ENCODE data around the gene PTPRM.

The PTPRM gene

GRCh38 chr18:8359076-8359475 lies 792.0 kb downstream of the PTPRM start:
- no peak overlapping the region for H3K4me3 ChIP-seq (ENCODE audit: low read length in 2 of 2)
- no peaks in the 10 kb centered on the region for H3K36me3 ChIP-seq (ENCODE audit: control insufficient read depth in 2 of 2, insufficient read depth in 2 of 2, low read length in 2 of 2)
- H3K4me1 ChIP-seq (ENCODE audit: control insufficient read depth in 2 of 2, insufficient read depth in 2 of 2, low read length in 2 of 2) = no peaks in the 10 kb centered on the region
- H3K27me3 ChIP-seq (ENCODE audit: control insufficient read depth in 2 of 2, insufficient read depth in 2 of 2, low read length in 2 of 2) = no peaks in the 10 kb centered on the region
- no peak overlapping the region for H3K27ac ChIP-seq (ENCODE audit: low read depth in 2 of 2, low read length in 2 of 2)
- no peak overlapping the region for H3K9ac ChIP-seq (ENCODE audit: low read depth in 1 of 2, low read length in 2 of 2)
- no peaks in the 10 kb centered on the region for H3K9me3 ChIP-seq (ENCODE audit: control insufficient read depth in 2 of 2, low read length in 2 of 2)

GRCh38 chr18:8359481-8359880 lies 792.4 kb downstream of the PTPRM start:
- H3K4me1 ChIP-seq (ENCODE audit: control insufficient read depth in 2 of 2, insufficient read depth in 2 of 2, low read length in 2 of 2) = no peaks in the 10 kb centered on the region
- H3K36me3 ChIP-seq (ENCODE audit: control insufficient read depth in 2 of 2, insufficient read depth in 2 of 2, low read length in 2 of 2) = no peaks in the 10 kb centered on the region
- H3K4me3 ChIP-seq (ENCODE audit: low read length in 2 of 2) = no peak overlapping the region
- H3K27ac ChIP-seq (ENCODE audit: low read depth in 2 of 2, low read length in 2 of 2) = no peak overlapping the region
- H3K9me3 ChIP-seq (ENCODE audit: control insufficient read depth in 2 of 2, low read length in 2 of 2) = no peaks in the 10 kb centered on the region
- H3K27me3 ChIP-seq (ENCODE audit: control insufficient read depth in 2 of 2, insufficient read depth in 2 of 2, low read length in 2 of 2) = no peaks in the 10 kb centered on the region
- no peak overlapping the region for H3K9ac ChIP-seq (ENCODE audit: low read depth in 1 of 2, low read length in 2 of 2)

- no peak overlapping the region for H3K9ac ChIP-seq (ENCODE audit: low read depth in 1 of 2, low read length in 2 of 2)
- H3K4me3 ChIP-seq (ENCODE audit: low read length in 2 of 2) = no peak overlapping the region
- no peaks in the 10 kb centered on the region for H3K36me3 ChIP-seq (ENCODE audit: control insufficient read depth in 2 of 2, insufficient read depth in 2 of 2, low read length in 2 of 2)
- no peak overlapping the region for H3K27ac ChIP-seq (ENCODE audit: low read depth in 2 of 2, low read length in 2 of 2)
- H3K27me3 ChIP-seq (ENCODE audit: control insufficient read depth in 2 of 2, insufficient read depth in 2 of 2, low read length in 2 of 2) = peaks cover 0 to 3% of the 10 kb centered on the region in 2 donors
- no peaks in the 10 kb centered on the region for H3K9me3 ChIP-seq (ENCODE audit: control insufficient read depth in 2 of 2, low read length in 2 of 2)
- H3K4me1 ChIP-seq (ENCODE audit: control insufficient read depth in 2 of 2, insufficient read depth in 2 of 2, low read length in 2 of 2) = no peaks in the 10 kb centered on the region
Measured at GRCh38 chr18:8361941-8362471, 794.9 kb downstream of the PTPRM start.

DNA sequence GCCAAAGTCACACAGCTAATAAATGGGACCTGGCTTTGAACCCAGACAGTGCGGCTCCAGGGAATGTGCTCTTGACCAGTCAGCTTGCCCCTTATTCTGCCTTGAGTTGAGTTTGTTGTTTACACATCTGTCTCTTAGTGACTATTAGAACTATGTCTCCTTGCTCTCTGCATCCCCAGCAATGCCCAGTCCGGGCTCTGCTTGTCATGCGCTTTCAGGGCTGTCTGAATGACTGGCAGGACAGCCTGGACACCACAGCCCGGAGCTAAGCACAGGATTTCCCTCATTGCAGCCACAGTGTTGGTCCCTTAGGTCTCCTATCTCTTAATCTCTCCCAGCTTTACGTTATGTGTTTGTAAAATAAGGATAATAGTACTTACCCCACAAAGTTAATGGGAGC lies 795.7 kb downstream of the PTPRM start:
- H3K9ac ChIP-seq (ENCODE audit: low read depth in 1 of 2, low read length in 2 of 2) = no peak overlapping the region
- no peak overlapping the region for H3K4me3 ChIP-seq (ENCODE audit: low read length in 2 of 2)
- H3K27ac ChIP-seq (ENCODE audit: low read depth in 2 of 2, low read length in 2 of 2) = no peak overlapping the region
- no peaks in the 10 kb centered on the region for H3K4me1 ChIP-seq (ENCODE audit: control insufficient read depth in 2 of 2, insufficient read depth in 2 of 2, low read length in 2 of 2)
- H3K27me3 ChIP-seq (ENCODE audit: control insufficient read depth in 2 of 2, insufficient read depth in 2 of 2, low read length in 2 of 2) = peaks cover 0 to 3% of the 10 kb centered on the region in 2 donors
- H3K9me3 ChIP-seq (ENCODE audit: control insufficient read depth in 2 of 2, low read length in 2 of 2) = no peaks in the 10 kb centered on the region
- no peaks in the 10 kb centered on the region for H3K36me3 ChIP-seq (ENCODE audit: control insufficient read depth in 2 of 2, insufficient read depth in 2 of 2, low read length in 2 of 2)

DNA sequence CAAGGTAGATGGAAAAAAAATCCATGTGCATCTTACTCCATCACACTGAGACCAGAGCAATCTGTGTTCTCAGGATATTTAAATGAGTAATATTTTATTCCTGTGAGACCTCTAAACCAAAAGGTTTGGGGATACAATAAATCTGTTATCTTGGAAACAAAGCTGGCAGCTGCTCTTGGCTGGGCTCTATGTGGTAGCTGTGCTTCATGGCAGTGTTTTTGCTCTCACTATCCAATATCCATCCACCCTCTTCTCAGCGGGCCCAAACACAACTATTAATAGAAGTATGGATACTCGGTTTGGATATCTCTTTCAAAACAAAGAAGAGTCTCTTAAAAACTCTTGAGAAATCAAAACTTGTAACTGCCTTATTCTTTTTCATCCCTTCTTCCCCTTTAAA lies 797.3 kb downstream of the PTPRM start:
- no peak overlapping the region for H3K27ac ChIP-seq (ENCODE audit: low read depth in 2 of 2, low read length in 2 of 2)

GRCh38 chr18:8365006-8365405 lies 797.9 kb downstream of the PTPRM start:
- H3K27ac ChIP-seq (ENCODE audit: low read depth in 2 of 2, low read length in 2 of 2) = no peak overlapping the region
- no peaks in the 10 kb centered on the region for H3K4me1 ChIP-seq (ENCODE audit: control insufficient read depth in 2 of 2, insufficient read depth in 2 of 2, low read length in 2 of 2)
- H3K9ac ChIP-seq (ENCODE audit: low read depth in 1 of 2, low read length in 2 of 2) = no peak overlapping the region
- no peaks in the 10 kb centered on the region for H3K36me3 ChIP-seq (ENCODE audit: control insufficient read depth in 2 of 2, insufficient read depth in 2 of 2, low read length in 2 of 2)
- H3K9me3 ChIP-seq (ENCODE audit: control insufficient read depth in 2 of 2, low read length in 2 of 2) = no peaks in the 10 kb centered on the region
- H3K27me3 ChIP-seq (ENCODE audit: control insufficient read depth in 2 of 2, insufficient read depth in 2 of 2, low read length in 2 of 2) = peaks cover 0 to 3% of the 10 kb centered on the region in 2 donors
- no peak overlapping the region for H3K4me3 ChIP-seq (ENCODE audit: low read length in 2 of 2)

More for the DNA sequence above, 797.3 kb downstream of the PTPRM start:
- H3K9me3 ChIP-seq (ENCODE audit: control insufficient read depth in 2 of 2, low read length in 2 of 2) = no peaks in the 10 kb centered on the region
- H3K9ac ChIP-seq (ENCODE audit: low read depth in 1 of 2, low read length in 2 of 2) = no peak overlapping the region
- H3K27me3 ChIP-seq (ENCODE audit: control insufficient read depth in 2 of 2, insufficient read depth in 2 of 2, low read length in 2 of 2) = peaks cover 0 to 3% of the 10 kb centered on the region in 2 donors
- no peak overlapping the region for H3K4me3 ChIP-seq (ENCODE audit: low read length in 2 of 2)
- no peaks in the 10 kb centered on the region for H3K4me1 ChIP-seq (ENCODE audit: control insufficient read depth in 2 of 2, insufficient read depth in 2 of 2, low read length in 2 of 2)
- no peaks in the 10 kb centered on the region for H3K36me3 ChIP-seq (ENCODE audit: control insufficient read depth in 2 of 2, insufficient read depth in 2 of 2, low read length in 2 of 2)

DNA sequence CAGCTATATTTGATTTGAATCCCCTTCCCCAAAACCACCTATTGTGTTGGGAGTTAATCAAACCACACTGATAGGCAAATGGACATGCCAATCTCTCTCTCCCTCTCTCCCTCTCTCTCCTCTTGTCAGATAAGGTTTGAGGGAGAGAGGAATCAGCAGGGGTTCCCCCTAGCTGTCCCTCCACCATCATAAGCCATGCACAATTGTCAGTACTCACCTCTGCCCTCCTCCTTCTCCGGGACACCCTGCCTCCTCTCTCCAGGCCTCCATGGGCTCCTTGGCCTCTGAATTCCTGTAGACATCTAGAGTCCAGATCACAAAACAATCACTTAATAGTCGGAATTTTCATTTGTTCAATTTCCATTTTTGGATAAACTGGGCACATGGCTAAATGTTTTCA lies 798.4 kb downstream of the PTPRM start:
- H3K4me3 ChIP-seq (ENCODE audit: low read length in 2 of 2) = no peak overlapping the region
- no peaks in the 10 kb centered on the region for H3K4me1 ChIP-seq (ENCODE audit: control insufficient read depth in 2 of 2, insufficient read depth in 2 of 2, low read length in 2 of 2)
- no peak overlapping the region for H3K27ac ChIP-seq (ENCODE audit: low read depth in 2 of 2, low read length in 2 of 2)
- H3K36me3 ChIP-seq (ENCODE audit: control insufficient read depth in 2 of 2, insufficient read depth in 2 of 2, low read length in 2 of 2) = no peaks in the 10 kb centered on the region
- no peaks in the 10 kb centered on the region for H3K9me3 ChIP-seq (ENCODE audit: control insufficient read depth in 2 of 2, low read length in 2 of 2)
- no peak overlapping the region for H3K9ac ChIP-seq (ENCODE audit: low read depth in 1 of 2, low read length in 2 of 2)
- peaks cover 0 to 3% of the 10 kb centered on the region in 2 donors for H3K27me3 ChIP-seq (ENCODE audit: control insufficient read depth in 2 of 2, insufficient read depth in 2 of 2, low read length in 2 of 2)

GRCh38 chr18:8366070-8366469 lies 799.0 kb downstream of the PTPRM start:
- Histone ChIP-seq H3K4me3 (ENCODE audit: low read length in 2 of 2) (no peak overlapping the region), H3K9ac (ENCODE audit: low read depth in 1 of 2, low read length in 2 of 2) (no peak overlapping the region), H3K36me3 (ENCODE audit: control insufficient read depth in 2 of 2, insufficient read depth in 2 of 2, low read length in 2 of 2) (no peaks in the 10 kb centered on the region), H3K27me3 (ENCODE audit: control insufficient read depth in 2 of 2, insufficient read depth in 2 of 2, low read length in 2 of 2) (peaks cover 0 to 3% of the 10 kb centered on the region in 2 donors), H3K27ac (ENCODE audit: low read depth in 2 of 2, low read length in 2 of 2) (no peak overlapping the region), H3K4me1 (ENCODE audit: control insufficient read depth in 2 of 2, insufficient read depth in 2 of 2, low read length in 2 of 2) (no peaks in the 10 kb centered on the region), H3K9me3 (ENCODE audit: control insufficient read depth in 2 of 2, low read length in 2 of 2) (no peaks in the 10 kb centered on the region)

- Histone ChIP-seq H3K4me3 (ENCODE audit: low read length in 2 of 2) (no peak overlapping the region), H3K36me3 (ENCODE audit: control insufficient read depth in 2 of 2, insufficient read depth in 2 of 2, low read length in 2 of 2) (no peaks in the 10 kb centered on the region), H3K27ac (ENCODE audit: low read depth in 2 of 2, low read length in 2 of 2) (no peak overlapping the region), H3K9me3 (ENCODE audit: control insufficient read depth in 2 of 2, low read length in 2 of 2) (no peaks in the 10 kb centered on the region), H3K27me3 (ENCODE audit: control insufficient read depth in 2 of 2, insufficient read depth in 2 of 2, low read length in 2 of 2) (peaks cover 0 to 3% of the 10 kb centered on the region in 2 donors), H3K4me1 (ENCODE audit: control insufficient read depth in 2 of 2, insufficient read depth in 2 of 2, low read length in 2 of 2) (no peaks in the 10 kb centered on the region), H3K9ac (ENCODE audit: low read depth in 1 of 2, low read length in 2 of 2) (no peak overlapping the region)
Measured at GRCh38 chr18:8366656-8367055, 799.5 kb downstream of the PTPRM start.

- no peaks in the 10 kb centered on the region for H3K36me3 ChIP-seq (ENCODE audit: control insufficient read depth in 2 of 2, insufficient read depth in 2 of 2, low read length in 2 of 2)
Measured at GRCh38 chr18:8367217-8367988, 800.3 kb downstream of the PTPRM start.

More at GRCh38 chr18:8367217-8367988, 800.3 kb downstream of the PTPRM start:
- Histone ChIP-seq H3K27ac (ENCODE audit: low read depth in 2 of 2, low read length in 2 of 2) (no peak overlapping the region), H3K27me3 (ENCODE audit: control insufficient read depth in 2 of 2, insufficient read depth in 2 of 2, low read length in 2 of 2) (peaks cover 0 to 3% of the 10 kb centered on the region in 2 donors), H3K4me1 (ENCODE audit: control insufficient read depth in 2 of 2, insufficient read depth in 2 of 2, low read length in 2 of 2) (no peaks in the 10 kb centered on the region), H3K9ac (ENCODE audit: low read depth in 1 of 2, low read length in 2 of 2) (no peak overlapping the region), H3K9me3 (ENCODE audit: control insufficient read depth in 2 of 2, low read length in 2 of 2) (no peaks in the 10 kb centered on the region), H3K4me3 (ENCODE audit: low read length in 2 of 2) (peak overlapping the region; percentile 22 to 46)
